ENCODE measurements around the gene VSTM4. TPM values are rescaled to one million over a fixed set of nuclear protein-coding genes. Genes with fewer than 3 reads are reported as not detected.

Gene VSTM4
- total RNA-seq, 1 experiment from 2014 or later: not detected

DNA sequence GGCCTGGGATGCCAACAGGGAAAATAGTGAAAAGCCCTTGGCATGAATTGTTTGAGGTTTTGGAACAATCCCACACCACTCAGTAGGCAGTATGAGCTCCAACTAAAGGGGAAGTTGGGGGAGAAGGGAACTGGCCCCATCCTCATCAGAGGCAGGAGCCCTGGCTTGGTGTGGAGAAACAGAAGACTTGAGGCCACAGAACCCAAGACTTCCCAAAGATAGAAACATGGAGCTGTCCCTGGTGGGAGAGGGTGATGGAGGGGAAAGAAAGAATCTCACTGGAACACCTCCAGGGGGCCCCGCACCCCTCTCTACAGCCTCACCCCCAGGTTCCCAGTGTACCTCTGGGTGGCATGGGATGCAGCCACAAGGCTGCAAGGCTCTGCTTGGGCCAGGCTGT is 85.7 kb downstream of the VSTM4 start:
- no peak for DNase-seq
- no TSS peak for BruUV-seq (replicated peaks)
- TF ChIP-seq, protein P1, sequence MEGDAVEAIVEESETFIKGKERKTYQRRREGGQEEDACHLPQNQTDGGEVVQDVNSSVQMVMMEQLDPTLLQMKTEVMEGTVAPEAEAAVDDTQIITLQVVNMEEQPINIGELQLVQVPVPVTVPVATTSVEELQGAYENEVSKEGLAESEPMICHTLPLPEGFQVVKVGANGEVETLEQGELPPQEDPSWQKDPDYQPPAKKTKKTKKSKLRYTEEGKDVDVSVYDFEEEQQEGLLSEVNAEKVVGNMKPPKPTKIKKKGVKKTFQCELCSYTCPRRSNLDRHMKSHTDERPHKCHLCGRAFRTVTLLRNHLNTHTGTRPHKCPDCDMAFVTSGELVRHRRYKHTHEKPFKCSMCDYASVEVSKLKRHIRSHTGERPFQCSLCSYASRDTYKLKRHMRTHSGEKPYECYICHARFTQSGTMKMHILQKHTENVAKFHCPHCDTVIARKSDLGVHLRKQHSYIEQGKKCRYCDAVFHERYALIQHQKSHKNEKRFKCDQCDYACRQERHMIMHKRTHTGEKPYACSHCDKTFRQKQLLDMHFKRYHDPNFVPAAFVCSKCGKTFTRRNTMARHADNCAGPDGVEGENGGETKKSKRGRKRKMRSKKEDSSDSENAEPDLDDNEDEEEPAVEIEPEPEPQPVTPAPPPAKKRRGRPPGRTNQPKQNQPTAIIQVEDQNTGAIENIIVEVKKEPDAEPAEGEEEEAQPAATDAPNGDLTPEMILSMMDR (IDR thresholded peaks at IDR 0.05; ENCODE audit: insufficient read depth in 1 of 2, low read depth in 1 of 2, low read length in 1 of 2, severe bottlenecking in 1 of 2, unreplicated experiment in 1 of 2): no peak
- intact Hi-C loops (cut with micrococcal nuclease; ENCODE audit: unreplicated experiment): no loop called here
- no peaks in the 10 kb centered on the region for H3K4me1 ChIP-seq
- POLR2A ChIA-PET: no interaction called here
- H3K9me3 ChIP-seq: no peaks in the 10 kb centered on the region
- CTCF ChIA-PET: no interaction called here
- no peak overlapping the region for H3K4me3 ChIP-seq (ENCODE audit: low read depth, low read length)
- Mint-ChIP-seq H3K4me3 (ENCODE audit: unreplicated experiment) (no peak overlapping the region), H3K36me3 (ENCODE audit: insufficient read depth, unreplicated experiment) (no peaks in the 10 kb centered on the region), H3K27ac (ENCODE audit: unreplicated experiment) (no peak overlapping the region), H3K9me3 (ENCODE audit: unreplicated experiment) (no peaks in the 10 kb centered on the region), H3K27me3 (ENCODE audit: insufficient read depth, unreplicated experiment) (peaks cover 20% of the 10 kb centered on the region), H3K4me1 (ENCODE audit: low read depth, unreplicated experiment) (no peaks in the 10 kb centered on the region)
- H3K27me3 ChIP-seq (replicated peaks; ENCODE audit: control insufficient read depth, insufficient read depth, low read length): no peaks in the 10 kb centered on the region; the same call in 1 of the 2 replicates
- no peaks in the 10 kb centered on the region for H3K36me3 ChIP-seq (ENCODE audit: control insufficient read depth, insufficient read depth, low read length)

DNA sequence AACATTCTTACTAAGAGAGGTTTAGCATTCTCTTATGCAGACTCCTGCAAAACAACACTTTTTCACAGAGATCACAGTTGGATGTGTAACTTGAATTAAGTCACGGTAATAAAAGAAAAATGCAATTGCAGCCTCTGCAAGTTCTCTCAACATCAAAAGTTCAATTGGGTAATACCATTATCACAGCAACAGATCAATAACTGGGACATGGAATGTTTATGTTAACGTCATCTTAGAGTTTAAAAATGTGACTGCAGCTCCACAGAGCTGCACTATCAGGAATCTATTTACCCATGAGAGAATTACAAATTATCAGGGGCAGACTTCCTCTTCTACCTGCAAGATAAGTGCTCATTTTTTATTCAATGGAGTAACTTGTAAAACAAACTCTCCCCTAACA is 86.7 kb downstream of the VSTM4 start:
- H3K36me3 Mint-ChIP-seq (ENCODE audit: insufficient read depth, unreplicated experiment): no peaks in the 10 kb centered on the region
- POLR2A ChIA-PET: interaction anchor here (0.6 kb wide), 1 partner anchor 629 kb away, joined by 3 read pairs; no protein-coding TSS in a partner anchor
- no peaks in the 10 kb centered on the region for H3K4me1 Mint-ChIP-seq (ENCODE audit: low read depth, unreplicated experiment)
- intact Hi-C loops (cut with micrococcal nuclease; ENCODE audit: unreplicated experiment): no loop called here
- H3K27me3 ChIP-seq (replicated peaks; ENCODE audit: control insufficient read depth, insufficient read depth, low read length): no peaks in the 10 kb centered on the region; the same call in 1 of the 2 replicates
- no peaks in the 10 kb centered on the region for H3K36me3 ChIP-seq (ENCODE audit: control insufficient read depth, insufficient read depth, low read length)
- H3K4me1 ChIP-seq: no peaks in the 10 kb centered on the region
- H3K27ac Mint-ChIP-seq (ENCODE audit: unreplicated experiment): no peak overlapping the region
- H3K4me3 Mint-ChIP-seq (ENCODE audit: unreplicated experiment): no peak overlapping the region
- no peak overlapping the region for H3K4me3 ChIP-seq (ENCODE audit: low read depth, low read length)
- CTCF ChIA-PET: no interaction called here
- no TSS peak for BruUV-seq (replicated peaks)
- TF ChIP-seq, protein P1 (IDR thresholded peaks at IDR 0.05; ENCODE audit: insufficient read depth in 1 of 2, low read depth in 1 of 2, low read length in 1 of 2, severe bottlenecking in 1 of 2, unreplicated experiment in 1 of 2): no peak
- H3K9me3 ChIP-seq: no peaks in the 10 kb centered on the region
- peaks cover 20% of the 10 kb centered on the region for H3K27me3 Mint-ChIP-seq (ENCODE audit: insufficient read depth, unreplicated experiment)
- DNase-seq: no peak
- H3K9me3 Mint-ChIP-seq (ENCODE audit: unreplicated experiment): no peaks in the 10 kb centered on the region

DNA sequence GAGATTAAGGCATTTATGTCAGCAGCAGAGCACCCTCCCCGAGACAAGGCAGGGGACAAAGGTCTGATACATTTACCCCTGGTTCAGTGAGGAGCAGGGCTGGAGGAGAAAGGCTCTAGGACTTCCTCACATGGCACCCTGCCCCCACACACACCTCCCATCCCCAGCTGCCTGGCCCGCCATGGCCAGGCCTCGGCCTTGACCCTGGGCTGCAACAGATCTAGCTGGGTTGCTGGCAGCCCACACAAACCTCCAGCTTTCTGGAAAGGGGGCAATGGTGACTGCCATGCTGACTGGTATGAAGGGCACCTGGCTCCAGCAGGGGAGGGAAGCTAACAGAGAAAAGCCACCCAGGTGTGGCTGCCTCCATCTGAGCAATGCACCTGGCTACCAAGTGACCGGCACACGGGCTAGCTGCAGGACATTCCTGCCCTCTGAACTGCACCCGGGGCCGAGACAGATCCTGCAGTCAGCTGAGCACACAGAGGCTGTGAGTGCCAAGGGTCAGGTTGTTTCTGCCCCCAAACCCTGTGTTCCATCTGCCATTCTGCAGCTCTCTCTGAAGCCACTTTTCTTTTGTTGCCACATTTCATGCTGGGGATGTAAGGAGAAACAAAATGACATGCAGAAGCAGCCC is 89.9 kb downstream of the VSTM4 start:
- BruUV-seq (replicated peaks): no TSS peak

More for the DNA sequence above, 89.9 kb downstream of the VSTM4 start:
- DNase-seq: no peak
- Mint-ChIP-seq H3K4me3 (ENCODE audit: unreplicated experiment) (no peak overlapping the region), H3K4me1 (ENCODE audit: low read depth, unreplicated experiment) (no peaks in the 10 kb centered on the region), H3K9me3 (ENCODE audit: unreplicated experiment) (peaks cover 4% of the 10 kb centered on the region), H3K27ac (ENCODE audit: unreplicated experiment) (no peak overlapping the region), H3K27me3 (ENCODE audit: insufficient read depth, unreplicated experiment) (peaks cover 22% of the 10 kb centered on the region), H3K36me3 (ENCODE audit: insufficient read depth, unreplicated experiment) (no peaks in the 10 kb centered on the region)
- H3K27me3 ChIP-seq (replicated peaks; ENCODE audit: control insufficient read depth, insufficient read depth, low read length): no peaks in the 10 kb centered on the region; the same call in 1 of the 2 replicates
- intact Hi-C loops (cut with micrococcal nuclease; ENCODE audit: unreplicated experiment): no loop called here
- CTCF ChIA-PET: no interaction called here
- POLR2A ChIA-PET: no interaction called here
- no peak overlapping the region for H3K4me3 ChIP-seq (ENCODE audit: low read depth, low read length)
- TF ChIP-seq, protein P1 (IDR thresholded peaks at IDR 0.05; ENCODE audit: insufficient read depth in 1 of 2, low read depth in 1 of 2, low read length in 1 of 2, severe bottlenecking in 1 of 2, unreplicated experiment in 1 of 2): no peak
- no peaks in the 10 kb centered on the region for H3K36me3 ChIP-seq (ENCODE audit: control insufficient read depth, insufficient read depth, low read length)
- no peaks in the 10 kb centered on the region for H3K9me3 ChIP-seq
- no peaks in the 10 kb centered on the region for H3K4me1 ChIP-seq
